Activated CD8-positive, alpha-beta memory T cell treated with anti-CD3 and anti-CD28 coated beads, Interleukin-2, amount 10 ng/mL, durations not matched to agents 7 days and 5 days (primary cell): ENCODE results near the gene ZNF646. TPM values are rescaled to one million over a fixed set of nuclear protein-coding genes. Genes with fewer than 3 reads are reported as not detected.

Experiments used
- ATAC-seq: fragments of 150-1000 bp; cut with Tn5 transposase; one replicate; pipeline ENCODE4 v1.10.0; 2021; ENCODE audit warnings: moderate library complexity
- CTCF ChIA-PET: fragments of 350-600 bp; sonication (Branson Sonifier 250); formaldehyde crosslinking; loops from one replicate; lab custom pipeline; 2021; ENCODE audit warnings: antibody characterized with exemption; lab: Charles Lee
- DNase-seq: peaks from one replicate; pipeline ENCODE4 v3.0.0-alpha.2; 2020
- H3K27ac Mint-ChIP-seq: one replicate; pipeline ENCODE4 v1.8.0; 2021; ENCODE audit warnings: mild to moderate bottlenecking, mixed read lengths
- H3K27me3 Mint-ChIP-seq: one replicate; pipeline ENCODE4 v1.8.0; 2021; ENCODE audit warnings: mixed read lengths
- H3K36me3 Mint-ChIP-seq: one replicate; pipeline ENCODE4 v1.8.0; 2021; ENCODE audit warnings: mild to moderate bottlenecking, mixed read lengths
- H3K4me1 Mint-ChIP-seq: one replicate; pipeline ENCODE4 v1.8.0; 2021; ENCODE audit warnings: mixed read lengths
- H3K4me3 Mint-ChIP-seq: one replicate; pipeline ENCODE4 v1.8.0; 2021; ENCODE audit warnings: mild to moderate bottlenecking, moderate library complexity, mixed read lengths
- H3K9me3 Mint-ChIP-seq: one replicate; pipeline ENCODE4 v1.8.0; 2022; ENCODE audit warnings: low read depth, mixed read lengths
- total RNA-seq, 2 experiments: library from RNA; stranded (reverse); gene quantifications; one replicate each; pipeline ENCODE4 v1.2.3, GENCODE V29; 2021

ZNF646 gene
- total RNA-seq, 2 experiments from 2014 or later: 31.8 to 37.7 TPM

GRCh38 chr16:31108035-31108793, 34.0 kb downstream of the ZNF646 start, which contains the start of gene BCKDK:
TSS of gene BCKDK (plus strand) at chr16:31108386. CDS start at chr16:31109224, 838 bp downstream.
- Mint-ChIP-seq H3K9me3 (no peaks in the 10 kb centered on the region), H3K27me3 (no peaks in the 10 kb centered on the region), H3K36me3 (peaks cover 17% of the 10 kb centered on the region), H3K4me3 (peak within 1 kb of the TSS; percentile 80), H3K27ac (peak within 1 kb of the TSS; percentile 86), H3K4me1 (peaks cover 22% of the 10 kb centered on the region)
- DNase-seq (peak; percentile 87), ATAC-seq (peak; percentile 94)
- CTCF ChIA-PET: interaction anchor here (1.0 to 2.0 kb wide), 4 partner anchors 9 to 154 kb away, joined by 3 to 11 read pairs (median 4); partner anchors contain the start of gene KAT8

- CTCF ChIA-PET: interaction anchor here (1.0 kb wide), 1 partner anchor 155 kb away, joined by 3 read pairs; no protein-coding TSS in a partner anchor
- peaks cover 17% of the 10 kb centered on the region for H3K36me3 Mint-ChIP-seq
- H3K27me3 Mint-ChIP-seq: no peaks in the 10 kb centered on the region
- H3K9me3 Mint-ChIP-seq: no peaks in the 10 kb centered on the region
- ATAC-seq: no peak
- peak overlapping the region; percentile 71 for H3K4me3 Mint-ChIP-seq
- peaks cover 26% of the 10 kb centered on the region for H3K4me1 Mint-ChIP-seq
- H3K27ac Mint-ChIP-seq: peak overlapping the region; percentile 64
- no peak for DNase-seq
Observed at GRCh38 chr16:31108794-31109558, 34.8 kb downstream of the ZNF646 start.

- Mint-ChIP-seq H3K4me3 (peak overlapping the region; percentile 66), H3K36me3 (peaks cover 17% of the 10 kb centered on the region), H3K4me1 (peaks cover 29% of the 10 kb centered on the region), H3K27me3 (no peaks in the 10 kb centered on the region), H3K9me3 (no peaks in the 10 kb centered on the region), H3K27ac (peak overlapping the region; percentile 38)
- ATAC-seq (no peak), DNase-seq (no peak)
- CTCF ChIA-PET: no interaction called here
Observed at GRCh38 chr16:31109622-31110021, 35.4 kb downstream of the ZNF646 start.

GRCh38 chr16:31110106-31111034, 36.1 kb downstream of the ZNF646 start:
- DNase-seq (no peak), ATAC-seq (no peak)
- no peaks in the 10 kb centered on the region for H3K27me3 Mint-ChIP-seq
- CTCF ChIA-PET: no interaction called here
- no peak overlapping the region for H3K4me3 Mint-ChIP-seq
- no peaks in the 10 kb centered on the region for H3K9me3 Mint-ChIP-seq
- no peak overlapping the region for H3K27ac Mint-ChIP-seq
- peaks cover 17% of the 10 kb centered on the region for H3K36me3 Mint-ChIP-seq
- H3K4me1 Mint-ChIP-seq: peaks cover 29% of the 10 kb centered on the region

- Mint-ChIP-seq H3K27ac (peak overlapping the region; percentile 13), H3K4me1 (peaks cover 29% of the 10 kb centered on the region), H3K36me3 (peaks cover 17% of the 10 kb centered on the region), H3K9me3 (no peaks in the 10 kb centered on the region), H3K4me3 (no peak overlapping the region), H3K27me3 (no peaks in the 10 kb centered on the region)
- CTCF ChIA-PET: interaction anchor here (1.2 to 1.4 kb wide), 2 partner anchors 11 to 31 kb away, joined by 3 to 4 read pairs; no protein-coding TSS in a partner anchor
- ATAC-seq (no peak), DNase-seq (no peak)
Observed at GRCh38 chr16:31111881-31112466, 37.8 kb downstream of the ZNF646 start.

GRCh38 chr16:31112711-31113110, 38.5 kb downstream of the ZNF646 start:
- H3K36me3 Mint-ChIP-seq: peaks cover 17% of the 10 kb centered on the region
- H3K4me1 Mint-ChIP-seq: peaks cover 27% of the 10 kb centered on the region
- peak overlapping the region; percentile 27 for H3K27ac Mint-ChIP-seq
- no peaks in the 10 kb centered on the region for H3K9me3 Mint-ChIP-seq
- no peak for ATAC-seq
- no peaks in the 10 kb centered on the region for H3K27me3 Mint-ChIP-seq
- no peak for DNase-seq
- no peak overlapping the region for H3K4me3 Mint-ChIP-seq
- CTCF ChIA-PET: interaction anchor here (1.4 kb wide), 1 partner anchor 12 kb away, joined by 4 read pairs; no protein-coding TSS in a partner anchor

- DNase-seq: no peak
- Mint-ChIP-seq H3K27me3 (no peaks in the 10 kb centered on the region), H3K4me1 (peaks cover 29% of the 10 kb centered on the region), H3K36me3 (peaks cover 17% of the 10 kb centered on the region), H3K27ac (peak overlapping the region; percentile 52), H3K4me3 (no peak overlapping the region), H3K9me3 (no peaks in the 10 kb centered on the region)
- ATAC-seq: no peak
- CTCF ChIA-PET: interaction anchor here (1.4 kb wide), 1 partner anchor 12 kb away, joined by 4 read pairs; no protein-coding TSS in a partner anchor
Observed at GRCh38 chr16:31113121-31114120, 39.2 kb downstream of the ZNF646 start.

- Mint-ChIP-seq H3K9me3 (no peaks in the 10 kb centered on the region), H3K36me3 (peaks cover 18% of the 10 kb centered on the region), H3K4me1 (peaks cover 29% of the 10 kb centered on the region), H3K27ac (no peak overlapping the region), H3K27me3 (no peaks in the 10 kb centered on the region), H3K4me3 (no peak overlapping the region)
- ATAC-seq: no peak
- CTCF ChIA-PET: interaction anchor here (4.8 kb wide), 1 partner anchor 28 kb away, joined by 35 read pairs; no protein-coding TSS in a partner anchor
- DNase-seq: no peak
Observed at GRCh38 chr16:31114468-31114867, 40.2 kb downstream of the ZNF646 start.

GRCh38 chr16:31117384-31118222, 43.4 kb downstream of the ZNF646 start, which contains the start of gene KAT8:
TSS of gene KAT8 (plus strand) at chr16:31117664. CDS start at chr16:31117682, 18 bp downstream.
- H3K4me3 Mint-ChIP-seq: peak within 1 kb of the TSS; percentile 87
- H3K27me3 Mint-ChIP-seq: no peaks in the 10 kb centered on the region
- CTCF ChIA-PET: interaction anchor here (0.6 to 4.8 kb wide), 14 partner anchors 8 to 343 kb away, joined by 3 to 35 read pairs (median 4); partner anchors contain the start of genes BCKDK, HSD3B7, ZNF646 and ZNF668
- H3K27ac Mint-ChIP-seq: peak within 1 kb of the TSS; percentile 83
- DNase-seq: peak; percentile 99
- H3K9me3 Mint-ChIP-seq: no peaks in the 10 kb centered on the region
- peaks cover 19% of the 10 kb centered on the region for H3K36me3 Mint-ChIP-seq
- ATAC-seq: peak; percentile 96
- peaks cover 25% of the 10 kb centered on the region for H3K4me1 Mint-ChIP-seq

GRCh38 chr16:31118223-31119155, 44.3 kb downstream of the ZNF646 start:
- Mint-ChIP-seq H3K4me3 (peak overlapping the region; percentile 87), H3K27ac (peak overlapping the region; percentile 82), H3K9me3 (no peaks in the 10 kb centered on the region), H3K4me1 (peaks cover 25% of the 10 kb centered on the region), H3K27me3 (no peaks in the 10 kb centered on the region), H3K36me3 (peaks cover 18% of the 10 kb centered on the region)
- CTCF ChIA-PET: interaction anchor here (1.1 to 4.8 kb wide), 6 partner anchors 21 to 342 kb away, joined by 3 to 35 read pairs (median 6); partner anchors contain the start of genes HSD3B7, ZNF646 and ZNF668
- ATAC-seq (no peak), DNase-seq (no peak)
